Upper lobe of left lung (tissue), 6 donors: Measurements from ENCODE around the gene CNST. TPM values are rescaled to one million over a fixed set of nuclear protein-coding genes. Genes with fewer than 3 reads are reported as not detected.

ENCODE experiments used
- ATAC-seq, 2 donors: fragments of 200-7000 bp; cut with Tn5 transposase; one replicate each; pipeline ENCODE4 v1.9.1; 2022; ENCODE audit warnings: mild to moderate bottlenecking in 2 of 2, moderate library complexity in 2 of 2; ENCODE audit not compliant: low FRiP score in 2 of 2
- DNase-seq, 2 donors: peaks; one replicate each; pipeline ENCODE4 v3.0.0-alpha.2; 2019 to 2020
- H3K27ac ChIP-seq, 4 donors: fragments of 200-600 bp; sonication (generic); one replicate each; pipeline ENCODE4 v1.5.1; 2016 to 2019
- H3K27me3 ChIP-seq, 4 donors: fragments of 200-600 bp; sonication (generic); one replicate each; pipeline ENCODE4 v1.5.1; 2017 to 2019
- H3K36me3 ChIP-seq, 4 donors: fragments of 200-600 bp; sonication (generic); one replicate each; pipeline ENCODE4 v1.5.1; 2016 to 2019
- H3K4me1 ChIP-seq, 4 donors: fragments of 200-600 bp; sonication (generic); one replicate each; pipeline ENCODE4 v1.5.1; 2018 to 2019
- H3K4me3 ChIP-seq, 4 donors: fragments of 200-600 bp; sonication (generic); one replicate each; pipeline ENCODE4 v1.5.1; 2017 to 2019; ENCODE audit warnings: mild to moderate bottlenecking in 2 of 4, moderate library complexity in 1 of 4
- H3K9me3 ChIP-seq, 4 donors: fragments of 200-600 bp; sonication (generic); one replicate each; pipeline ENCODE4 v1.5.1; 2018 to 2019
- EP300 ChIP-seq, 4 donors: sonication (generic); formaldehyde crosslinking; IDR thresholded peaks; one replicate each; pipeline ENCODE4 v1.5.1; 2017; ENCODE audit warnings: antibody characterized with exemption in 4 of 4, control low read depth in 2 of 4
- POLR2A ChIP-seq, 4 donors: fragments of 450-650 bp; IDR thresholded peaks; one replicate each; pipeline ENCODE4 v1.5.1; 2016 to 2017; ENCODE audit warnings: antibody characterized with exemption in 4 of 4, mild to moderate bottlenecking in 2 of 4
- POLR2AphosphoS5 ChIP-seq, 2 donors: sonication (generic); formaldehyde crosslinking; IDR thresholded peaks; one replicate each; pipeline ENCODE4 v1.5.1; 2017; ENCODE audit warnings: antibody characterized with exemption in 2 of 2
- WGBS, 2 donors: methylation state at CpG; one replicate each; pipeline ENCODE4 v1.1.5; 2017 to 2018; 5-methylcytosine and 5-hydroxymethylcytosine counted together
- total RNA-seq, 6 donors: library from RNA; depleted of rRNA in 4 of 6; stranded (reverse); fragments of >200 nt in 4 of 6; gene quantifications; one replicate each; pipeline versions ENCODE4 v1.1.0 to v1.2.1, GENCODE V29; 2016 to 2021
- TF ChIP-seq, protein P1 (sequence below), 6 experiments: fragments of 450-650 bp in 4 of 6; fragments of 200-600 bp in 2 of 6; sonication (generic) in 2 of 6; IDR thresholded peaks; one replicate each; pipeline ENCODE4 v1.5.1; 2016 to 2019; ENCODE audit warnings: antibody characterized with exemption in 6 of 6
- donor health status: DM: no; HTN: no; CAD: no; lungs with moderate emphysema.
- donor health status: DM: no; HTN: yes; CAD: no; lungs with severe emphysema.

The CNST gene
- total RNA-seq, 6 donors from 2014 or later, result 22.1 to 40.1 (median 29.2) TPM

- 63 to 80% methylated on average over 3 of the region's 3 CpGs for WGBS, 2 donors
- no peak for ATAC-seq
Observed at GRCh38 chr1:246617768-246618167, 51.5 kb downstream of the CNST start.

GRCh38 chr1:246618240-246618808 is 52.1 kb downstream of the CNST start:
- no peak for ATAC-seq
- Histone ChIP-seq H3K9me3 (no peaks in the 10 kb centered on the region), H3K27me3 (no peaks in the 10 kb centered on the region), H3K36me3 (peaks cover 0 to 21% (median 9%) of the 10 kb centered on the region in 4 donors), H3K27ac (peak overlapping the region in 1 of 4 donors; percentile 24), H3K4me1 (peaks cover 0 to 12% (median 8%) of the 10 kb centered on the region in 4 donors), H3K4me3 (no peak overlapping the region)
- no peak for TF ChIP-seq EP300 (IDR thresholded peaks at IDR 0.05)
- TF ChIP-seq POLR2A (IDR thresholded peaks at IDR 0.05), result no peak
- TF ChIP-seq POLR2AphosphoS5 (IDR thresholded peaks at IDR 0.05), result no peak
- TF ChIP-seq, protein P1, sequence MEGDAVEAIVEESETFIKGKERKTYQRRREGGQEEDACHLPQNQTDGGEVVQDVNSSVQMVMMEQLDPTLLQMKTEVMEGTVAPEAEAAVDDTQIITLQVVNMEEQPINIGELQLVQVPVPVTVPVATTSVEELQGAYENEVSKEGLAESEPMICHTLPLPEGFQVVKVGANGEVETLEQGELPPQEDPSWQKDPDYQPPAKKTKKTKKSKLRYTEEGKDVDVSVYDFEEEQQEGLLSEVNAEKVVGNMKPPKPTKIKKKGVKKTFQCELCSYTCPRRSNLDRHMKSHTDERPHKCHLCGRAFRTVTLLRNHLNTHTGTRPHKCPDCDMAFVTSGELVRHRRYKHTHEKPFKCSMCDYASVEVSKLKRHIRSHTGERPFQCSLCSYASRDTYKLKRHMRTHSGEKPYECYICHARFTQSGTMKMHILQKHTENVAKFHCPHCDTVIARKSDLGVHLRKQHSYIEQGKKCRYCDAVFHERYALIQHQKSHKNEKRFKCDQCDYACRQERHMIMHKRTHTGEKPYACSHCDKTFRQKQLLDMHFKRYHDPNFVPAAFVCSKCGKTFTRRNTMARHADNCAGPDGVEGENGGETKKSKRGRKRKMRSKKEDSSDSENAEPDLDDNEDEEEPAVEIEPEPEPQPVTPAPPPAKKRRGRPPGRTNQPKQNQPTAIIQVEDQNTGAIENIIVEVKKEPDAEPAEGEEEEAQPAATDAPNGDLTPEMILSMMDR (IDR thresholded peaks at IDR 0.05), result no peak
- DNase-seq, result no peak
- WGBS, 2 donors, result 90 to 93% methylated on average over 4 of the region's 4 CpGs

More at GRCh38 chr1:246617768-246618167, 51.5 kb downstream of the CNST start:
- DNase-seq, result peak in 1 of 2 donors; percentile 31
- H3K4me1 ChIP-seq, result peaks cover 0 to 12% (median 8%) of the 10 kb centered on the region in 4 donors
- no peaks in the 10 kb centered on the region for H3K27me3 ChIP-seq
- no peak overlapping the region for H3K4me3 ChIP-seq
- peak overlapping the region in 2 of 4 donors; percentile 38 to 56 for H3K27ac ChIP-seq
- no peaks in the 10 kb centered on the region for H3K9me3 ChIP-seq
- TF ChIP-seq EP300 (IDR thresholded peaks at IDR 0.05) (peak in 1 of 4 donors; percentile 38), POLR2AphosphoS5 (IDR thresholded peaks at IDR 0.05) (no peak), POLR2A (IDR thresholded peaks at IDR 0.05) (no peak)
- H3K36me3 ChIP-seq, result peaks cover 0 to 18% (median 5%) of the 10 kb centered on the region in 4 donors

- Histone ChIP-seq H3K27me3 (no peaks in the 10 kb centered on the region), H3K36me3 (peaks cover 4 to 49% (median 17%) of the 10 kb centered on the region in 4 donors), H3K27ac (peak overlapping the region in 1 of 4 donors; percentile 17), H3K4me1 (peaks cover 0 to 6% (median 5%) of the 10 kb centered on the region in 4 donors), H3K4me3 (no peak overlapping the region), H3K9me3 (no peaks in the 10 kb centered on the region)
- ATAC-seq (no peak), DNase-seq (no peak)
- 67 to 71% methylated on average over 8 of the region's 8 CpGs for WGBS, 2 donors
- TF ChIP-seq POLR2AphosphoS5 (IDR thresholded peaks at IDR 0.05) (no peak), EP300 (IDR thresholded peaks at IDR 0.05) (no peak), POLR2A (IDR thresholded peaks at IDR 0.05) (no peak)
- TF ChIP-seq, protein P1 (IDR thresholded peaks at IDR 0.05), result no peak
Observed at GRCh38 chr1:246622035-246622652, 55.9 kb downstream of the CNST start.

GRCh38 chr1:246624091-246624490 is 57.8 kb downstream of the CNST start:
- no peaks in the 10 kb centered on the region for H3K4me1 ChIP-seq
- no peaks in the 10 kb centered on the region for H3K27me3 ChIP-seq
- WGBS, 2 donors, result 95% methylated on average over 5 of the region's 5 CpGs
- no peak for TF ChIP-seq EP300 (IDR thresholded peaks at IDR 0.05)
- ATAC-seq (no peak), DNase-seq (no peak)
- peaks cover 4 to 53% (median 21%) of the 10 kb centered on the region in 4 donors for H3K36me3 ChIP-seq
- no peak overlapping the region for H3K27ac ChIP-seq
- no peak overlapping the region for H3K4me3 ChIP-seq
- H3K9me3 ChIP-seq, result no peaks in the 10 kb centered on the region

DNA sequence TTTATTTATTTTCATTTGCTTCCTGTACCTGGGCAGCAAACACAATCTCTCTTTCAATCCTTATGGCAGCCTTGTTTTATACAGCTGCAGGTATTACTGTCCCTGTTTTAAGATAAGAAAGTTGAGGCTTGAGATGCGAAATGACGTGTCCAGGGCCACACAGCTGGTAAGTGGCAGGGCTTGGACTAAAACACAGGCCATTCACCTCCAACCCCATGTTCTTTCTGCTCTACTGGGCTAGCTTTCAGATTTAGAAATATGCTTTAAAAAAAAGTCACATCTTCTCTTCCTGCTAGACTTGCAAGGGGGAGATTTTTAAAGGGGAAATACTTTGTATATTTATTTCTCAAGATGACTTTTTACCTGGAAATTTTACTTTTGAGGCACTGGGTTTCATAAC is 62.8 kb downstream of the CNST start:
- H3K27ac ChIP-seq, result no peak overlapping the region
- DNase-seq (no peak), ATAC-seq (no peak)
- H3K27me3 ChIP-seq, result no peaks in the 10 kb centered on the region
- peaks cover 0 to 2% (median 0%) of the 10 kb centered on the region in 4 donors for H3K4me1 ChIP-seq
- TF ChIP-seq, protein P1 (IDR thresholded peaks at IDR 0.05), result no peak
- no peak for TF ChIP-seq POLR2AphosphoS5 (IDR thresholded peaks at IDR 0.05)
- no peak for TF ChIP-seq EP300 (IDR thresholded peaks at IDR 0.05)
- no peak for TF ChIP-seq POLR2A (IDR thresholded peaks at IDR 0.05)
- 93% methylated on average over 2 of the region's 2 CpGs for WGBS, 2 donors
- peaks cover 0 to 39% (median 11%) of the 10 kb centered on the region in 4 donors for H3K36me3 ChIP-seq
- H3K9me3 ChIP-seq, result no peaks in the 10 kb centered on the region
- H3K4me3 ChIP-seq, result no peak overlapping the region
